Neuronal stem cell (in vitro differentiated cells): ENCODE measurements around the gene PLXDC1.
"Not testable (repeated sequence)": the region's sequence is repeated elsewhere in the genome, so short reads cannot be mapped to it uniquely, and the experiment has no call there.

Experiments used
- DNase-seq: peaks from one replicate; pipeline ENCODE4 v3.0.0-alpha.2; 2013; ENCODE audit warnings: low spot score
- H2AFZ ChIP-seq: one replicate; pipeline ENCODE4 v1.6.1; 2013; ENCODE audit warnings: mild to moderate bottlenecking, low read length, inconsistent platforms
- H2AK5ac ChIP-seq: 2 replicates; pipeline ENCODE4 v1.6.1; 2013; ENCODE audit warnings: low read depth, mild to moderate bottlenecking, inconsistent platforms, low read length, moderate library complexity, mixed read lengths
- H2BK120ac ChIP-seq: 2 replicates; pipeline ENCODE4 v1.6.1; 2013; ENCODE audit warnings: low read depth, mild to moderate bottlenecking, inconsistent platforms, low read length, moderate library complexity, mixed read lengths
- H2BK12ac ChIP-seq: one replicate; pipeline ENCODE4 v1.6.1; 2013; ENCODE audit warnings: low read length, inconsistent platforms
- H2BK15ac ChIP-seq: 2 replicates; pipeline ENCODE4 v1.6.1; 2013; ENCODE audit warnings: mild to moderate bottlenecking, low read length, inconsistent platforms, mixed read lengths
- H2BK5ac ChIP-seq: one replicate; pipeline ENCODE4 v1.6.1; 2013; ENCODE audit warnings: inconsistent platforms, mild to moderate bottlenecking, low read length, moderate library complexity
- H3K14ac ChIP-seq: one replicate; pipeline ENCODE4 v1.6.1; 2013; ENCODE audit warnings: low read length, inconsistent platforms
- H3K18ac ChIP-seq: 2 replicates; pipeline ENCODE4 v1.6.1; 2013; ENCODE audit warnings: low read length, inconsistent platforms
- H3K23ac ChIP-seq: 2 replicates; pipeline ENCODE4 v1.6.1; 2013; ENCODE audit warnings: low read depth, mild to moderate bottlenecking, mixed read lengths, low read length, inconsistent platforms; ENCODE audit not compliant: poor library complexity
- H3K27ac ChIP-seq: replicated peaks from 3 replicates; pipeline ENCODE4 v1.5.1; 2013; ENCODE audit warnings: low read length, inconsistent platforms
- H3K27me3 ChIP-seq, 3 experiments: 2 replicates each; pipeline ENCODE4 v1.6.1; 2013; ENCODE audit warnings: low read length in 3 of 3, mild to moderate bottlenecking in 2 of 3, inconsistent platforms in 1 of 3, low read depth in 1 of 3, mixed read lengths in 1 of 3, moderate library complexity in 1 of 3; ENCODE audit not compliant: control insufficient read depth in 3 of 3, insufficient read depth in 3 of 3
- H3K36me3 ChIP-seq, 2 donors: replicated peaks in 1 of 2; 2 replicates each; pipeline ENCODE4 v1.6.1; 2013; ENCODE audit warnings: low read length in 2 of 2; ENCODE audit not compliant: control insufficient read depth in 2 of 2, insufficient read depth in 2 of 2
- H3K4ac ChIP-seq: 2 replicates; pipeline ENCODE4 v1.6.1; 2013; ENCODE audit warnings: inconsistent platforms, mild to moderate bottlenecking, low read length, moderate library complexity
- H3K4me1 ChIP-seq, 2 donors: 1 replicate in 1 of 2; 2 replicates in 1 of 2; pipeline ENCODE4 v1.6.1; 2013; ENCODE audit warnings: low read length in 2 of 2, low read depth in 1 of 2; ENCODE audit not compliant: control insufficient read depth in 2 of 2, insufficient read depth in 1 of 2
- H3K4me2 ChIP-seq: one replicate; pipeline ENCODE4 v1.6.1; 2013; ENCODE audit warnings: mild to moderate bottlenecking, low read length, inconsistent platforms; ENCODE audit not compliant: insufficient read depth, poor library complexity, severe bottlenecking
- H3K4me3 ChIP-seq, 2 donors: 2 replicates each; pipeline ENCODE4 v1.5.1; 2013; ENCODE audit warnings: low read length in 2 of 2, mild to moderate bottlenecking in 2 of 2, inconsistent platforms in 1 of 2, moderate library complexity in 1 of 2
- H3K79me1 ChIP-seq: one replicate; pipeline ENCODE4 v1.6.1; 2013; ENCODE audit warnings: low read depth, mild to moderate bottlenecking, inconsistent platforms, low read length, moderate library complexity
- H3K9ac ChIP-seq: one replicate; pipeline ENCODE4 v1.6.1; 2013; ENCODE audit warnings: mild to moderate bottlenecking, low read depth, low read length, inconsistent platforms; ENCODE audit not compliant: poor library complexity
- H3K9me3 ChIP-seq, 2 donors: replicated peaks in 1 of 2; 2 replicates each; pipeline versions ENCODE3 to v1.6.1; 2013; ENCODE audit warnings: low read length in 2 of 2, mild to moderate bottlenecking in 2 of 2, inconsistent platforms in 1 of 2, low read depth in 1 of 2, mixed read lengths in 1 of 2, moderate library complexity in 1 of 2; ENCODE audit not compliant: control insufficient read depth in 2 of 2, insufficient read depth in 1 of 2
- H4K8ac ChIP-seq: one replicate; pipeline ENCODE4 v1.6.1; 2013; ENCODE audit warnings: low read depth, mild to moderate bottlenecking, inconsistent platforms, low read length, moderate library complexity
- H4K91ac ChIP-seq: one replicate; pipeline ENCODE4 v1.6.1; 2013; ENCODE audit warnings: low read length, low read depth, mild to moderate bottlenecking, inconsistent platforms; ENCODE audit not compliant: poor library complexity
- WGBS, 2 donors: extraction: QIAGEN DNeasy Blood & Tissue Kit; methylation state at CpG; one replicate each; pipeline ENCODE4 v1.1.7; 2013; ENCODE audit warnings: missing lambda C conversion rate in 2 of 2, mixed read lengths in 1 of 2; ENCODE audit not compliant: insufficient read length in 2 of 2, insufficient replicate concordance in 1 of 2; ENCODE audit errors: extremely low coverage in 2 of 2; 5-methylcytosine and 5-hydroxymethylcytosine counted together

The PLXDC1 gene

DNA sequence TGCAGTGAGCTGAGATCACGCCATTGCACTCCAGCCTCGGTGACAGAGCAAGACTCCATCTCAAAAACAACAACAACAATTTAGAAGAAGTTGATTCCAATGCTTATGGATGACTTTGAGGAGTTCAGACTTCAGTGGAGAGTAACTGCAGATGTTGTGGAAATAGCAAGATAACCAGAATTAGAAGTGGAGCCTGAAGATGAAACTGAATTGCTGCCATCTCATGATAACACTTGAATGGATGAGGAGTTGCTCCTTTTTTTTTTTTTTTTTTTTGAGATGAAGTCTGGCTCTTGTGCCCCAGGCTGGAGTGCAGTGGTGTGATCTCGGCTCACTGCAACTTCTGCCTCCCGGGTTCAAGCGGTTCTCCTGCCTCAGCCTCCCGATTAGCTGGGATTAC lies 131.4 kb downstream of the PLXDC1 start:
- H4K8ac ChIP-seq, H3K79me1 ChIP-seq, H3K27ac ChIP-seq, H3K18ac ChIP-seq, H2BK15ac ChIP-seq, H2BK120ac ChIP-seq, H3K4me2 ChIP-seq, H3K4me1 ChIP-seq, DNase-seq, H3K4ac ChIP-seq, H3K14ac ChIP-seq, H3K9me3 ChIP-seq, H2BK12ac ChIP-seq, H3K23ac ChIP-seq, H3K9ac ChIP-seq, H3K4me3 ChIP-seq, H3K36me3 ChIP-seq, H4K91ac ChIP-seq, H2AFZ ChIP-seq, H2AK5ac ChIP-seq, H2BK5ac ChIP-seq: not testable (repeated sequence)
- peaks cover 0 to 13% (median 0%) of the 10 kb centered on the region in 3 experiments for H3K27me3 ChIP-seq
- no CpG with 5 or more reads among the region's 6 CpGs for WGBS, 2 donors

DNA sequence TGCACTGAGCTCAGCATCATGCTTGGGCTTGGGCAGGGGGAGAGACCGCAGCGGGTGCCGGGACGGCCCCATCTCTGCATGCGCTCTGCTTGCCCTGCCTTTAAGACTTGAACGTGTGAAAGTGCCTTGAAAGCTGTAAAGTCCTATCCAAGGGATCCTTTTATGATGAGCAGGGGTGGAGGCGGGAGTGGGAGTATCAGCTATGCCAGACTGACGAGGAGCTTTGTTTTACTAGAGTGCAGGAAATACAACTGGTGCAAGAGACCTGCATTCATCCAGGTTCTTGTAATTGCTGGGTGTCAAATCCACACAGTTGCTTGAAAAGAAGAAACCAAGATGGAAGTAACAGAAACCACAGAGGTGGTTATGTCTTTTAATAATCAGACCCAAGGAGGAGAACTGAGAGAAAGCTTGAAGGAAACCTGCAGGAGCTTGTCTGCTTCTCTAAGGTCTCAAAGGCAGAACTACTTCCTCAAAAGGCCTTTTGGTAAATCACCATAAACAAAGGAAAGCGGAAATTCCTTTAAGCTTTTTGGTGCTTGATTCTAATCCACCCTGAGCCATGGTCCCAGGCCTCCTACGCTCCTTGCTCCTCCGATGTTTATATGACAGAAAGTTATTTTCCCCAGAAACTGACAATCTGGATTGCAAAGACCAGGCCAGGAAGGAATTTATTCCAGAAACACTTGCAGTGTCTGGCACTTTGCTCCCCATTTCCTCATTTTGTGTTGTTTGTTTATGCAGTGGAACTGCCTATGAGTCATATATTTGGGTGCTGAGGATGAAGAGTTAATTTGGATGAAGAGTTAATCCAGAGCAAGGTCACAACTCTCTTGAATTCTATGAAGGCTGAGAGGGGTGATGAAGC lies 132.9 kb downstream of the PLXDC1 start:
- DNase-seq: no peak
- no peak overlapping the region for H3K9ac ChIP-seq
- H3K36me3 ChIP-seq: no peaks in the 10 kb centered on the region
- no peak overlapping the region for H2BK5ac ChIP-seq
- no peaks in the 10 kb centered on the region for H3K9me3 ChIP-seq
- H3K4me1 ChIP-seq: peaks cover 0 to 2% of the 10 kb centered on the region in 2 donors
- peaks cover 0 to 1% (median 0%) of the 10 kb centered on the region in 3 experiments for H3K27me3 ChIP-seq
- H2BK12ac ChIP-seq: no peak overlapping the region
- H3K23ac ChIP-seq: no peak overlapping the region
- H3K4me2 ChIP-seq: no peak overlapping the region
- no peak overlapping the region for H3K27ac ChIP-seq
- H3K4ac ChIP-seq: no peak overlapping the region
- H3K4me3 ChIP-seq: no peak overlapping the region
- H2BK15ac ChIP-seq: no peak overlapping the region
- no CpG with 5 or more reads among the region's 11 CpGs for WGBS, 2 donors
- no peak overlapping the region for H3K18ac ChIP-seq
- H3K14ac ChIP-seq: no peak overlapping the region
- H3K79me1 ChIP-seq: no peaks in the 10 kb centered on the region
- H2AK5ac ChIP-seq: no peak overlapping the region
- no peak overlapping the region for H2BK120ac ChIP-seq
- no peak overlapping the region for H4K91ac ChIP-seq
- H4K8ac ChIP-seq: no peak overlapping the region
- no peak overlapping the region for H2AFZ ChIP-seq

- Histone ChIP-seq H2AFZ (no peak overlapping the region), H3K4ac (no peak overlapping the region), H4K91ac (no peak overlapping the region), H3K79me1 (no peaks in the 10 kb centered on the region), H3K36me3 (no peaks in the 10 kb centered on the region), H2BK15ac (no peak overlapping the region), H3K4me3 (no peak overlapping the region), H2BK5ac (no peak overlapping the region), H3K4me1 (peaks cover 0 to 3% of the 10 kb centered on the region in 2 donors), H3K9me3 (no peaks in the 10 kb centered on the region), H2BK120ac (no peak overlapping the region), H3K23ac (no peak overlapping the region), H4K8ac (no peak overlapping the region), H3K14ac (no peak overlapping the region), H3K27ac (no peak overlapping the region), H3K27me3 (peaks cover 0 to 12% (median 0%) of the 10 kb centered on the region in 3 experiments), H3K18ac (peak overlapping the region; percentile 41), H3K4me2 (no peak overlapping the region), H2BK12ac (no peak overlapping the region), H2AK5ac (no peak overlapping the region), H3K9ac (no peak overlapping the region)
- no peak for DNase-seq
- WGBS, 2 donors: no CpG with 5 or more reads among the region's 9 CpGs
Measured at GRCh38 chr17:39016193-39017153, 135.0 kb downstream of the PLXDC1 start.

GRCh38 chr17:39015546-39015935 lies 135.9 kb downstream of the PLXDC1 start:
- H2BK5ac ChIP-seq: no peak overlapping the region
- WGBS, 2 donors: no CpG with 5 or more reads among the region's 11 CpGs
- no peak overlapping the region for H2BK15ac ChIP-seq
- H3K4me3 ChIP-seq: no peak overlapping the region
- H4K8ac ChIP-seq: no peak overlapping the region
- no peak overlapping the region for H4K91ac ChIP-seq
- peaks cover 0 to 12% (median 0%) of the 10 kb centered on the region in 3 experiments for H3K27me3 ChIP-seq
- H3K27ac ChIP-seq: no peak overlapping the region
- H3K23ac ChIP-seq: no peak overlapping the region
- peak overlapping the region; percentile 47 for H3K14ac ChIP-seq
- peak overlapping the region; percentile 72 for H2AK5ac ChIP-seq
- H3K79me1 ChIP-seq: no peaks in the 10 kb centered on the region
- H2BK120ac ChIP-seq: no peak overlapping the region
- no peak overlapping the region for H3K4me2 ChIP-seq
- H3K9ac ChIP-seq: no peak overlapping the region
- H2BK12ac ChIP-seq: no peak overlapping the region
- no peak overlapping the region for H2AFZ ChIP-seq
- no peak for DNase-seq
- no peak overlapping the region for H3K4ac ChIP-seq
- peaks cover 0 to 3% of the 10 kb centered on the region in 2 donors for H3K4me1 ChIP-seq
- H3K18ac ChIP-seq: no peak overlapping the region
- H3K36me3 ChIP-seq: no peaks in the 10 kb centered on the region
- H3K9me3 ChIP-seq: no peaks in the 10 kb centered on the region
